SH-SY5Y (cell line): ENCODE results near the gene ASPG.

Experiments used
- GATA2 ChIP-seq: IDR thresholded peaks from 2 replicates; pipeline ENCODE4 v1.6.1; 2011; ENCODE audit warnings: mild to moderate bottlenecking, low read depth, low read length
- GATA3 ChIP-seq: IDR thresholded peaks from 2 replicates; pipeline ENCODE4 v1.6.1; 2011; ENCODE audit warnings: low read depth, mild to moderate bottlenecking, low read length, moderate library complexity

The ASPG gene

DNA sequence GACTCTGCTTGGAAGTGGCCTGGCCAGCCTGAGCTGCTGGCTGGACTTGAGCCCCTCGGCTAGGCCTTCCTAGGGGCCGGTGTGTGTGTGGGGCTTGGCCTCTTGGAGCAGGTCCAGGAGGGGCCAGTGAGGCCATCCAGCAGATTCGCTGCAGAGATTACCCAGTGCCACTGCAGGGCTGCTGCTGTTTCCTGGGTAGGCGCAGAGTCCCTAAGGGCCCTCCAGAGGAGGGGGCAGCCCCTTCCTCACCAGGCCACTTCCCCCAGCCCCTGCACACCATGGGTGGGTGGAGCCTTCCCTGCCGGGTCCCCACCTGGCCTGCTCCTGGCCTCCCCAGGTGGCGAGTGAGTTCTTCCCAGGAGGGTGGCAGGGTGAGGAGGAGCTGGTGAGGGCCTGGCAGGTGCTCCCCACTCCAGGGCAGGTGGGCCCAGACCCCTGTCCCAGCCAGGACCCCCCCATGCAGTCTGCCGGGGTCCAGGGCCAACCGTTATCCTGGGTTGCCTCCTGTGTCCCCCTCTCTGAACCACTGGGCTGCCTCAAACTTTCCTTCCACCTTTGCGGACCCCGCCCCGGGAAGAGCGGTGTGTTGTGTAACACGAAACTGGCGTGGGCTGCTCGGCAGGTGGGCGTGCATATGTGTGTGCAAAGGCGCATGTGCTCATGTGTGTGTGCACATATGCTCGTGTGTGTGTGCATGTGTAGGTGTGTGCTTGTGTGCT, 25.1 kb downstream of the ASPG start:
- TF ChIP-seq GATA2 = peak; percentile 98
- TF ChIP-seq GATA3 = no peak

DNA sequence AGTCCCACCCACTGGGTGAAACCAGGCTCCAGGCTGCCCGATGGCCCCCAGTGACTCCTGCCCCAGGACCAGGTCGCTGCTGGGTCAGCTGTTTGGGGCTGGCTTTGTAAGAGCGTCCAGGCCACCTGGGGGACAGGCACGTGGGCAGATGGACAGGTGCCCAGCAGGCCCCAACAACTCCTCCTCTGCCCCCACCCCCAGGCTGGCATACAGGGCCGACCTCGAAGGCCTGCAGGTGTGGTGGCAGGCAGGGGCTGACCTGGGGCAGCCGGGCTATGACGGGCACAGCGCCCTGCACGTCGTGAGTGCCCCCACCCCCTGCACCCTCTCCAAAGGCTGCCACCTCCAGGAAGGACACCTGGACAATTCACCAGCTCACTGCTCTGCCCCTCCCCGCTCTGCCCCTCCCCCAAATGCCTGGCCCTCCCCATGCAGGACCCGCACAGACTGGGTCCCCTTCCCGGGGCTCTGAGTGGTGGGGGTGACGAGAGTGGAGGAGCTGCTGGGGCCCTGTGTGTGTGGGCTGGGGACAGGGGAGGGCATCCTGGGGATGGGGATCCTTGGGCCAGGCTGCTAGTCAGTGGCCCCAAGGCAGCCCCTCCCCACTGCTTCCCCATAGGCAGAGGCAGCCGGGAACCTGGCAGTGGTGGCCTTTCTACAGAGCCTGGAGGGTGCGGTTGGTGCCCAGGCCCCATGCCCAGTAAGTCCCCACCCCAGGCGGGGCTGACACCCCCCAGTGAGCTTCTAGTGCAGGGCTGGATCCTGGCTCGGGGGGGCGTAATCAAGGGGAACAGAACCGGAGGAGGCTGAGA, 26.0 kb downstream of the ASPG start:
- no peak for TF ChIP-seq GATA2
- no peak for TF ChIP-seq GATA3

DNA sequence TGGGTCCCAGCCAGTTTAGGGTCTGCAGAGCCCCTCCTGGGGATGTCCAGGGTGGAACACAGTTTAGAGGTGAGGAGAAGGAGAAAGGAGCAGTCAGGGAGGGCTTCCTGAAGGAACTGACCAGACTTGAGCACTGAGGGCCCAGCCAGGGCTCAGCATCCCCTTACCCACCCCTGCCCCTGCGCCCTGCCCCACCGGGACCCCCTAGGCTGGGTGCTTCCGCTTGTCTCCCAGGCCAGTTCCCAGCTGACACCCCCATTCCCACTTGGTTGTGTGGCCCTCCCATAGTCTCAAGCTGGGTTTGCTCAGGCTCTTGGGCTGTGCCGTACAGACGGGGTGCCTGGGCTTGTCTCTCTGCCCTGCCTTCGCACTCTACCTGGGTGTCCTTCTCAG, 26.6 kb downstream of the ASPG start:
- TF ChIP-seq GATA3 = no peak
- TF ChIP-seq GATA2 = no peak

DNA sequence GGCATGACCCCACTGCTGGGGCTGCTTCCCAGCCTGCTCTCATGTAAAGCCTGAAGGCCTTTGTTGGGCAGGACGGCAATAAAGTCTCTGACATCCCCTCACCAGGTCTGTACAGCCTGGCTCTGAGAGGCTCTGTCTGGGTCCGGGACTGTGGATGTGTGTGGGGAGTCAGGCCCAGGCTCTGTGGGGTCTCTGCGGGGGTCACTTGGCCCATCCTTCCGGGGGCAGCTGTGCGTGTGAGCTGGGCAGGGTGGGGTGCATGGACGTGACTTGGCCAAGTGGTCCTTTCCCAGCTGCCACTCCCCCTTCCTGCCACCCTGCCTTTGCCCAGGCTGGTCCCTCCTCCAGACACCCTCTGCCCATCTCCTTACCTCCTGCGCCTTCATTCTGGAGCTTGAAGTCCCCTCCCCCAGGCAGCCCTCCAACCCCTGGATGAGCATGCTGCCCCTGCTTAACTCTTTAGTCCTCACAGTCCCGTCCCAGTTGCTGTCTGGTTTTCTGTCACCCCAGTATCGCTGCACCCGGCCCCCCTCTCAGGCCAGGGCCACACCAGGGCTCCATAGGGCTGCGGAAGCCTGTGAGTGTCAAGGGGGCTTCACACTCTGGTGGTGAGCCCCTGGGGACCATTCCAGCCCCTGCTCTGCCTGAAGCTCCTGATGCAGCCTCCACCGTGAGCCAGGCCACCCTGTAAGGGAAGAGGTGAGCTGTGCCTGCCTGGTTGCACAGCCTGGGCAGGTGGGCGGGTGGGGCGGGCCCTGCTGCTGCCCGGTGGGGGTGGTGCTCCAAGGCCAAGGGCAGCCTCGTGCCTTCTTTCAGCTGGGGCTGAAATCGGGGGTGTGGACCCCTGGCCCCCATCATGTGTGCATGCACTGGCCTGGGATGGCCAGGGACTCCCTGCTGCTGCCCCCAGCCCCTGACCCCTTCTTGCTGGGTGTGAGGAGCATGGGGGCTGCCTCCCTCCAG, 27.4 kb downstream of the ASPG start:
- TF ChIP-seq GATA2 (no peak), GATA3 (no peak)

DNA sequence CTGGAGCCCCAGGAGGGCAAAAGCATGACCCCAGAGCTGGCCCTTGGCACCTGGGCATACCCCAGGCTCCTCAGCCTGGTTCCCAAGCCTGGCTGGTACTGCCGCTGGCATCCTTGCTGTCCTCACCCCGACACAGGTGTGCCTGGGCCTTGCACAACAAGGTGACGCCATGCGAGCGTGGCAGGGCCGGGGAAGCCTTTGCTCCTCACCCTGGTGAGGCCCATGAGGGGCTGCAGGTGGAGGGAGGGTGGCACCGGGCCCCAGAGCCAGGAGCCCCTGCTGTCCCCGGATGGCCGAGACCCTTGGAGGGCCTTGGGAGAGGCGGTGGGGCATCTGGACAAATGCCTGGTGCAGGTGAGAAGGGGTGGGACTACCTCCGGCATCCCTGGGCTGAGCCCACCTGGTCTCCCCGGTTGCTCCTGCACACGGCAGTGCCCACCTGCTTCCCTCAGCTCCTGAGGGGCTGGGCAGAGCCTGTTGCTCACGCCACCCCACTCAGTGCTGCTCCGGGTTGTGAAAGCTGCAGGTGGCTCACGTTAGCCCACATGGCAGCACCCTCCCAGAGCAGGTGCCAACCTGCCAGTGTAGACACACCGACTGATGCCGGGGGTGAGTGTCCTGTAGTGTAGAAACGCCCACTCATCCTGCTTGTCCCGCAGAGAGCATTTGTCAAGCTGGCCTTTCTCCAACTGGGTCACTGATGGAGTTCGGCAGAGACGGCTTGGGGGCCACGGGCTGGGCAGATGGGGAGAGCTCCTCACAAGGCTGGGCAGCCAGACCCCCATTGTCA, 28.3 kb downstream of the ASPG start:
- no peak for TF ChIP-seq GATA2
- no peak for TF ChIP-seq GATA3

DNA sequence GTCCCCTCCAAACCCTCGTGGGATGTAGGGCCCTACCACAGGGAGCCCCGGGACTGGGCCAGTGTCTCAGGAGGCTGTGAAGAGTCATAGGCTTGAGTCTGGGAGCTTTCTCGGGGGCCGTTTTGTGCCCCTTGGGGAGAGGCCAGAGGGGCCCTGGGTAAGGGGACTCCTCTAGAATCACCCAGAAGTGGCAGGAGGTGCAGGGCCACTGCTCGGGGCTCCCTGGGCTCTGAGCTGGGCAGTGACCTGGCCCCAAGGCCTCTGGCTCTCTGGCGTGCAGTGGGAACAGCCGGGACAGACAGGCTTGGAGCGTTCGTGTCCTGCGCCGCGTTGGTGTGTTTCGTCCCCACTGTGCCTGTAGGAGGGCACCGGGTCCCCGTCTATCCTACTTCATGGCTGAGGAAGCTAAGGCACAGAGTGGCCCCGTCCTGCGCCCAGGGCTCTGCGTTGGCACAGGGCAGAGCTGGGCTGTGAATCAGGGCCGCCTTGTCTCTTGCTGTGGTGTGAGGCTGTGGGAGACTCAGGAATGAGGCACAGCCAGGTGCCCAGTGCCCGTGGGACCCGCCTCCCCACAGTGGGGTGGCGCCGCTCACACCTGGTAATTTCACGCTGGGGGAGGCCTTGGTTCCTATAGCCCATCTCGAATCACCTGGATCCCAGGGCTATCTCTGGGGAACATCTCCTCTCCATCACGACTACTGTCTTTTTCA, 29.1 kb downstream of the ASPG start:
- TF ChIP-seq GATA3 = no peak
- no peak for TF ChIP-seq GATA2

DNA sequence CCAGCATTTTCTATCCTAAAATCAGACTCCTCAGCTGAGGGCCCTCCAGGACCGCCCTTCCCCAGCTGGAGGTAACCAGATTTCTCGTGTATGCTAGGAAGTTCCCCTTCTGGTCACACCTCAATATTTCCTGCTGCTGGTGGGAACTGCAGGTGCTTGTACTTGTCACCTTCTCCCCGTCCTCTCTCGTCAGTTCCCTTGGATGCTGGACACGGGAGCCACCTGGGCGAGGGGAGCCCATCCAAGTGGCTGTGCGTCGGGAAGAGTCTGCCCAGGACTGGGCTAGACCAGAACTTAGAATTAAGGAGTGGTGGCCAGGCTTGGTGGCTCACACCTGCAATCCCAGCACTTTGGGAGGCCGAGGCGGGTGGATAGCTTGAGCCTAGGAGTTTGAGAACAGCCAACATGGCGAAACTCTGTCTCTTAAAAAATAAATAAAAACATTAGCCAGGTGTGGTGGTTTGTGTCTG, 29.7 kb downstream of the ASPG start:
- TF ChIP-seq GATA2 = no peak
- TF ChIP-seq GATA3 = no peak

DNA sequence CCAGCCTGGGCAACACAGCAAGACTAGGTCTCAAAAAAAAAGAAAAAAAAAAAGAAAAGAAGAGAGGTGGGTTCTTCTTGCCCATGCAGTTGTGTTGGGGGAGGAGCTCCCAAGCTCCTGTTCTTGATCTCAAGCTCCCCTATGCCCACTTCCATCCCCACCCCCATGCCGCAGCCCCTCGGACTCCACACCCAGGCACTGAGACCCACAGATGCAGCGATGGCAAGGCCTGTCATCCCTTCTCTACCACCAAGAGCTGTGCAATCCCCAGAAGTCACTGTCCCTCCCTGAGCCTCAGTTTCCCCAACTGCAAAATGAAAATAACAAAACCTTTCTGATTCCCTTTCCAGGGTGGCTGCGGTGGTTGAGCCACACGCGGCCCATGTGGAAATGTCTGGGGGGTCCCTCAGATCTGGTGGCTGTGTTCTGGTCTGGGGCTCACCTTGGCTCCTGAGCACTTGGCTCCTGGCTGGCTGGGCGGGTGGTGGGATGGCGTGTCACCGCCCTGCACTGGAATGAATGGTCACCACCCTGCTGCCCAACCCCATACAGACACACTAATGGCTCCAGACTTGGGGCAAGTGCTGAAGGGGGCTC, 30.3 kb downstream of the ASPG start:
- no peak for TF ChIP-seq GATA3
- no peak for TF ChIP-seq GATA2

DNA sequence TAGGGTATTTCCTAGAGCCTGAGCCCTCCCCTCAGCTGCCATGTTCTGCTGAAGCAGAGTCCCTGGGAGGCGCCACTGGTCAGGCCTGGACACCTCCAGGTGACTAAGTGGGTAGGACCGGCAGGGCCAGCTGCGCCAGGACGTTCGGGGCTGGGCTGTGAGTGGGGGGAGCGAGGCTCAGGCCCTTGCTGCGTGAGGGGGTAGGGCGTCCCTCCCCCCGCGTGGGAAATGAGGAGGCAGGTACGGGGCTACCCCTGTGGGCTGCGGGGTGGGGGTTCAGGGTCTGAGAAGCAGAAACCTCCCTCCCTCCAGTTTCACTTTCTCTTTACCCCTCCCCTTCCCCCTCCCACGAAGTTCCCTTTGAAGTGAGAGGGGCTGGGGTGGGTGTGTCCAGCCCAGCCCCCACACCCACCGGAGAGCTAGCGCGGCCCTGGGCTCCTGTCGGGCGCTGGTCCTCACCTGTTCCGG, 30.8 kb downstream of the ASPG start:
- TF ChIP-seq GATA3 (no peak), GATA2 (no peak)

DNA sequence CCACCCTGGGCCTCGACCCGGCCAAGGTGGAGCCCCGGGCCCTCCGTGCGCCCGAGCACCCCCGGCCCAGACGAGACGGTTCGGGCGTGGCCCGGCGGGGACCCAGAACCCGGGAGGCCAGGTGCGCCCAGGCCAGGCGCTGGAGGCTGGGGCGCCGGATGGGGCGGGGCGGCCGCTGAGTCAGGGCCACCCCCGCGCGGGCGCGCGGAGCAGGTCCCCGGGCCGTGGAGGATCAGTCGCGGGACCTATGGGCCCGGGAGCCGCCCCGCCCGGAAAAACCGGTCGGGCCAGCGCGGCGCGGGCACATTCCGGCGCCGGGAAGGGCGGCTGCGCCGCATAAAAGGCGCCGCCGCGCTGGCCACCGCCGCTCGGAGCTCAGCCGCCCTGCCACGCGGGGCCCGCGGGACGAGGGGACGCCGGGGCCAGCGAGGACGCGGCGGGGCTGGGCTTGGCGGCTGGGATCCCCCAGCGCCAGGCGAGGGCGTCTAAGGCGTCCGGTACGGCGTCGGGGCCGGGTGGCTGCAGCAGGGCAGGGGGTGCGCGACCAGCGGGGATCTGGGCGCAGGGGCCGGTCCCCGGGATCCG, 31.3 kb downstream of the ASPG start:
- TF ChIP-seq GATA3 (no peak), GATA2 (no peak)

DNA sequence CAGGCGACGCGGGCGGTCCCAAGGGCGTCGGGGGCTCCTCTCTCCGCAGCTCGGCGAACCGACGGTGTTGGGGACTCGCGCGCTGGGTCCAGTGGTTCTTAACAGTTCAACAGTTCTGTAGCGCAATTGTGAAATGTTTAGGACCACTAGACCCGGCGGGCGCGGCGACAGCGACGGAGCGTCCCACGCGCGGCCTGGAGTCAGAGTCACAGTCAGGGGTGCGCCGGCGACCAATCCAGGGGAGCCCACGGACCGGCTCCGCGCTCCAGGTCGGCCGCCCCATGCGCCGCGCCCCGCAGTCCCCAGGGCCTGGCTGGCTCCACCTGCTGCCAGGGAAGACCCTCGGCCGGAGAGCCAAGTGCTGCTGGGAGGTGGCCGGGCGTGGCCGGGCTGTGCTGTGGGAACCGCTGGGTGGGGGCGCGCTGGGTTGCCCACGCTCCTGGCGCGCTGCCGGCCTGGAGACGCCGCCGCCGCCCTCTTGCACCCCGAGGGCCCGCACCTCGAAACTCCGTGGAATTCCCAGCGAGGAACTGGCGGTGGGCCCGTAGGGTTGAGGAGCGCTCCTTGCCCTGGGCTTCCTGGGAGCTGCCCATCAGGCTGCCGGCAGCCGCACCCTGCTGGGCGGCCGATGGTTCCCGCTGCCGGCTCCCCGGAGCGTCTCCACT, 32.0 kb downstream of the ASPG start:
- TF ChIP-seq GATA2 (no peak), GATA3 (no peak)

DNA sequence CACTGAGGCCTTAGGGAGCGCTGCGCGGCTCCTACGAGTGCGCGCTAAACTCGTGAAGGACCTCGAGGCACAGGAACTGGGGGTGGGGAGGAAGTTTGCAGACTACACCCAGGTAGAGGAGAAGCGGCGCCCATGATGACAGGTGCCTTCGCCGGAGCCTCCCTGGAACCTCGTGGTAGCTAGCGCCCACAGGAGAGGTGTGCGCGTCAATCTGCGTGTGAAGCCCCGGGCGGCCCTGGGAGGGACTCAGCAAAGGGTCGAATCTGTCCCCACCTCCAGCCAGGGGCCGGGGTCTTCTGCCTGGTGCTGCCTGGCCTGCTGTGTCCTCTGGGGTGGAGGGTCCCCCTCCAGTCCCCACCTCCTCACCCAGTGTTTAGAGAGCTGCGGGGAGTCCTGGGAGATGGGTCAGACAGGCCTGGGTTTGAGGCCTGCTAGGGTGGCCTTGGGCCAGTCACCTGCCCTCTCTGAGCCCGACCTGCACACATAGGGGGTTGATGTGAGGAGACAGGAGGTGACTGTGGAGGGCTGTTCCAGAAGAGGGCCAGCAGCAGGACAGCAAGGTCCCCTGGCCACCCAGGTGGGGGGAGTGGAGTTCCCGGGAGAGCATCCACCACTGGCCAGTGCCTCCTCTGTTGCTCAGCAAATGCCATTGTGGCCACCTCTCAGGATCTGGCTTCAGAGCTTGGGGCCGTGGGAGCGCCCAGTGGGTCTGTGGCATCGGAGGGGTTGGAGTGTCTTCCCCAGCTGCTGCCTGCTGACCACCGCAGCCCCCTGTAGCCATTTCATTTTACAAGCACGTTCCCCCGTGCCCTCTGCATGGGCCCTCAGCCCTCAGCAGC, 32.7 kb downstream of the ASPG start:
- TF ChIP-seq GATA3 (no peak), GATA2 (no peak)
